ENCODE measurements around the gene IDI1. TPM values are rescaled to one million over a fixed set of nuclear protein-coding genes. Genes with fewer than 3 reads are reported as not detected.
A peak's percentile ranks its signal among the peaks of the same experiment; 100 is the strongest.

IDI1 gene
- total and polyA plus RNA-seq, 2 donors (not counting 1 experiment from before 2014, with no cell fraction given), result 59.8 to 167 TPM

GRCh38 chr10:1058017-1058416 is 9.1 kb upstream of the IDI1 start:
- intact Hi-C loops (cut with micrococcal nuclease), result no loop called here
- Histone ChIP-seq H3K27ac (ENCODE audit: low read length in 2 of 2) (peak overlapping the region in 1 of 2 donors; percentile 93), H4K20me1 (ENCODE audit: control insufficient read depth, insufficient read depth, low read length, poor library complexity, severe bottlenecking) (peaks cover 53% of the 10 kb centered on the region), H3K4me3 (ENCODE audit: control extremely low read depth in 1 of 5, extremely low read depth in 1 of 5, insufficient read depth in 1 of 5, low read depth in 2 of 5, low read length in 4 of 5) (peak overlapping the region in 1 of 5 experiments; percentile 99), H3K36me3 (replicated peaks in 1 of 2; ENCODE audit: control extremely low read depth in 1 of 2, control insufficient read depth in 1 of 2, extremely low read depth in 1 of 2, insufficient read depth in 2 of 2, low read length in 1 of 2) (peaks cover 8 to 17% of the 10 kb centered on the region in 2 experiments), H3K4me2 (replicated peaks; ENCODE audit: low read depth, low read length, poor library complexity, severe bottlenecking) (peak overlapping the region; percentile 72), H3K79me2 (ENCODE audit: control insufficient read depth, insufficient read depth, low read length) (peaks cover 99% of the 10 kb centered on the region), H3K9ac (ENCODE audit: low read length) (peak overlapping the region; percentile 92), H3K27me3 (replicated peaks in 1 of 4; ENCODE audit: control extremely low read depth in 1 of 4, control insufficient read depth in 3 of 4, insufficient read depth in 4 of 4, low read length in 3 of 4) (no peaks in the 10 kb centered on the region), H3K4me1 (ENCODE audit: control insufficient read depth in 2 of 2, insufficient read depth in 2 of 2, low read length in 2 of 2) (peaks cover 24 to 36% of the 10 kb centered on the region in 2 donors), H3K9me3 (ENCODE audit: control extremely low read depth in 1 of 3, control insufficient read depth in 2 of 3, insufficient read depth in 1 of 3, low read length in 2 of 3) (no peaks in the 10 kb centered on the region), H2AFZ (ENCODE audit: insufficient read depth, low read depth, low read length, poor library complexity, severe bottlenecking) (peak overlapping the region; percentile 83)
- no peak for DNase-seq
- CTCF ChIA-PET, result no interaction called here
- TF ChIP-seq, protein P1, sequence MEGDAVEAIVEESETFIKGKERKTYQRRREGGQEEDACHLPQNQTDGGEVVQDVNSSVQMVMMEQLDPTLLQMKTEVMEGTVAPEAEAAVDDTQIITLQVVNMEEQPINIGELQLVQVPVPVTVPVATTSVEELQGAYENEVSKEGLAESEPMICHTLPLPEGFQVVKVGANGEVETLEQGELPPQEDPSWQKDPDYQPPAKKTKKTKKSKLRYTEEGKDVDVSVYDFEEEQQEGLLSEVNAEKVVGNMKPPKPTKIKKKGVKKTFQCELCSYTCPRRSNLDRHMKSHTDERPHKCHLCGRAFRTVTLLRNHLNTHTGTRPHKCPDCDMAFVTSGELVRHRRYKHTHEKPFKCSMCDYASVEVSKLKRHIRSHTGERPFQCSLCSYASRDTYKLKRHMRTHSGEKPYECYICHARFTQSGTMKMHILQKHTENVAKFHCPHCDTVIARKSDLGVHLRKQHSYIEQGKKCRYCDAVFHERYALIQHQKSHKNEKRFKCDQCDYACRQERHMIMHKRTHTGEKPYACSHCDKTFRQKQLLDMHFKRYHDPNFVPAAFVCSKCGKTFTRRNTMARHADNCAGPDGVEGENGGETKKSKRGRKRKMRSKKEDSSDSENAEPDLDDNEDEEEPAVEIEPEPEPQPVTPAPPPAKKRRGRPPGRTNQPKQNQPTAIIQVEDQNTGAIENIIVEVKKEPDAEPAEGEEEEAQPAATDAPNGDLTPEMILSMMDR (IDR thresholded peaks at IDR 0.05), result no peak
- TF ChIP-seq EZH2 (IDR thresholded peaks at IDR 0.05; ENCODE audit: borderline replicate concordance, insufficient read depth, low read depth, low read length, poor library complexity, severe bottlenecking), result no peak
- no peaks in the 10 kb centered on the region for H3K9me3 Mint-ChIP-seq (ENCODE audit: insufficient read depth)
- no peaks in the 10 kb centered on the region for H3K27me3 Mint-ChIP-seq
- H3K4me1 Mint-ChIP-seq, result peaks cover 64% of the 10 kb centered on the region
- 78% methylated on average over 3 of the region's 7 CpGs for WGBS (ENCODE audit: insufficient coverage)
- H3K27ac Mint-ChIP-seq, result peak overlapping the region; percentile 96
- POLR2A ChIA-PET, result interaction anchor here (1.7 kb wide), 1 partner anchor 9 kb away, joined by 6 read pairs; the partner anchor contains the start of gene IDI1
- H3K4me3 Mint-ChIP-seq, result peak overlapping the region; percentile 97
- no peak for ATAC-seq (ENCODE audit: low read depth)

- Histone ChIP-seq H2AFZ (ENCODE audit: insufficient read depth, low read depth, low read length, poor library complexity, severe bottlenecking) (peak overlapping the region; percentile 83), H3K9me3 (ENCODE audit: control extremely low read depth in 1 of 3, control insufficient read depth in 2 of 3, insufficient read depth in 1 of 3, low read length in 2 of 3) (no peaks in the 10 kb centered on the region), H3K4me3 (ENCODE audit: control extremely low read depth in 1 of 5, extremely low read depth in 1 of 5, insufficient read depth in 1 of 5, low read depth in 2 of 5, low read length in 4 of 5) (peak overlapping the region; percentile 57 to 99 (median 85)), H3K79me2 (ENCODE audit: control insufficient read depth, insufficient read depth, low read length) (peaks cover 98% of the 10 kb centered on the region), H3K4me2 (replicated peaks; ENCODE audit: low read depth, low read length, poor library complexity, severe bottlenecking) (peak overlapping the region; percentile 72), H3K4me1 (ENCODE audit: control insufficient read depth in 2 of 2, insufficient read depth in 2 of 2, low read length in 2 of 2) (peaks cover 24 to 36% of the 10 kb centered on the region in 2 donors), H3K36me3 (replicated peaks in 1 of 2; ENCODE audit: control extremely low read depth in 1 of 2, control insufficient read depth in 1 of 2, extremely low read depth in 1 of 2, insufficient read depth in 2 of 2, low read length in 1 of 2) (peaks cover 12 to 25% of the 10 kb centered on the region in 2 experiments), H4K20me1 (ENCODE audit: control insufficient read depth, insufficient read depth, low read length, poor library complexity, severe bottlenecking) (peaks cover 44% of the 10 kb centered on the region), H3K27ac (ENCODE audit: low read length in 2 of 2) (peak overlapping the region; percentile 90 to 93), H3K27me3 (replicated peaks in 1 of 4; ENCODE audit: control extremely low read depth in 1 of 4, control insufficient read depth in 3 of 4, insufficient read depth in 4 of 4, low read length in 3 of 4) (no peaks in the 10 kb centered on the region), H3K9ac (ENCODE audit: low read length) (peak overlapping the region; percentile 92)
- CTCF ChIA-PET, result no interaction called here
- Mint-ChIP-seq H3K4me1 (peaks cover 69% of the 10 kb centered on the region), H3K9me3 (ENCODE audit: insufficient read depth) (no peaks in the 10 kb centered on the region), H3K27me3 (no peaks in the 10 kb centered on the region), H3K27ac (peak overlapping the region; percentile 96), H3K4me3 (peak overlapping the region; percentile 97)
- intact Hi-C loops (cut with micrococcal nuclease), result loop anchor here (2.0 kb wide), 1 partner anchor 14 kb away; no protein-coding TSS in a partner anchor
- WGBS (ENCODE audit: insufficient coverage), result 1% methylated on average over 19 of the region's 26 CpGs
- ATAC-seq (ENCODE audit: low read depth), result no peak
- TF ChIP-seq, protein P1 (IDR thresholded peaks at IDR 0.05), result no peak
- no peak for TF ChIP-seq EZH2 (IDR thresholded peaks at IDR 0.05; ENCODE audit: borderline replicate concordance, insufficient read depth, low read depth, low read length, poor library complexity, severe bottlenecking)
- DNase-seq, result peak; percentile 67
- POLR2A ChIA-PET, result interaction anchor here (1.7 kb wide), 1 partner anchor 8 kb away, joined by 6 read pairs; the partner anchor contains the start of gene IDI1
Observed at GRCh38 chr10:1057106-1057657, 8.3 kb upstream of the IDI1 start.
